NCI-H226 (cell line): ENCODE measurements around the gene NOX5.

Source experiments
- DNase-seq: peaks from one replicate; pipeline ENCODE4 v3.0.0-alpha.2; 2015

NOX5 gene

GRCh38 chr15:68991723-68992122 is 22.8 kb upstream of the NOX5 start:
- DNase-seq = peak; percentile 85

GRCh38 chr15:68992696-68993095 is 21.8 kb upstream of the NOX5 start:
- DNase-seq = no peak

DNA sequence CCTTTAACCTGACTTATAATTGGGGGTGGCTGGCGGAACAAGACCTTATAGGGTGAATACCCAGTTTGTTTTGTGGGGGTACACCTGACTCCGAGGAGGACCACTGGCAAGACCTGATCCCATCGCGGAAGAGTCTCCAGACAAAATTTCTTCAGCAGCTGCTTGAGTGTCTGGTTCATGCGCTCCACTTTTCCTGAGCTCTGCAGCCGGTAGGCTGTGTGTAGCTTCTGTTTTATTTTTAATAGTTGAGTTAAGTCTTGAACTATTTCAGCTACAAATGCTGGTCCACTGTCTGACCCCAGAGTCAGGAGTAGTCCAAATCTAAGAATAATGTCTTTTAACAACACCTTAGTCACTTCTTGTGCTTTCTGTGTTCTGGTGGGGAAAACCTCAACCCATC is 21.2 kb upstream of the NOX5 start:
- DNase-seq = no peak

- DNase-seq = peak; percentile 91
These were observed 20.3 kb upstream of the NOX5 start for GRCh38 chr15:68994149-68994548.

DNA sequence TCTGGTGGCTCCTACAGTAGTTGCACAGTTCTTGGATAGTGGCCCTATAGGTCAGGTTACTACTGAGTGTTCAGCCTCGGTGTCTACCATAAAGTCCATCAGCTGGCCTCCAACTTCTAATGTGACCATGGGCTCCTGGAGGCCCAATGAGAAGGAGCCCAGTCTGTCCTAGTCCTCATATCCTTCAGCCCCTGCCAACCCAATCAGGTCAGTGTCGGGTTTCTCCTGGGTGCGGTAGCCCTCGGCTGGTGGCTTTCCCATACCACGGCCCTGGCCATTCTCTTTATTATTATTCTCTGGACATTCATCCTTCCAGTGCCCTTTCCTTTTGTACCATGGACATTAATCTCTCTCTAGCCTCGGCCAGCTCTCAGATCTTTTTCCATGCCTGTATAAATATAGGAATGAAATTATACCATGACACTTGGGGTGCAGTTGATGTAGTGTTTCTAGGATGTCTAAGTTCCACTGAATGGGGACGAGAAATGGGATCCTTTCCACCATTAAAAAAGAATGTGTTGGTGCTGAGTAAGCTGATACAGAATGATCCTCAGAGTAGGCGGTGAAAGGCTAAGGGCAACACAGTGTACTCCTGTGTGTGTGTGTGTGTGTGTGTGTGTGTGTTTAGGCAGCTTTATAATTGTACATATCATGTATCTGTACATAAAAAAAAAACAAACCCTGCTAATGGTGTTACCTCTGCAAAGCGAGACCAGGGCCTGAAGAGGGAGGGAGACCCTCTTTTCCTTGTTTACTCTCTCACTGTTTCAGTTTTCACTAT is 19.3 kb upstream of the NOX5 start:
- DNase-seq = no peak

DNA sequence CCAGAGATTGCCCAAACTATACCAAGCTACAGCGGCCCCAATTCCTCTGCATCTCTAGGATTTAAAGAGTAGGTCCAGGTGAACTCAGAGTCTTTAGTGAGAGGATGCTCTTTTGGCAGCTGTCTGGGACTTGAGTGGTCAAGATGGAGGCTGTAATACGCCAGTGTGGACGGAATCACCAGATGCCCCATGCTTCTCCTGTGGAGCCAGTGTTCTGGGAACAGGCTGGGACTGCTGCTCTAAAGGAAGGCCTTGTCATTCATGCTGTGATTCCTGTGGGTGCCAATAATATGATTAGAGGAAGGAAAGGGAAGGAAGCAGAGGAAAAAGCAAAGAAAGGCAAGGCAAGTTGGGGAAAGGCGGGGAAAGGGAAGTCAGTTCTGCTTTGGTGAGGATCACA is 17.4 kb upstream of the NOX5 start:
- DNase-seq = no peak

- no peak for DNase-seq
These were observed 16.3 kb upstream of the NOX5 start for GRCh38 chr15:68997930-68998777.

GRCh38 chr15:68999091-68999490 is 15.4 kb upstream of the NOX5 start:
- no peak for DNase-seq

GRCh38 chr15:69000091-69000490 is 14.4 kb upstream of the NOX5 start:
- no peak for DNase-seq

DNA sequence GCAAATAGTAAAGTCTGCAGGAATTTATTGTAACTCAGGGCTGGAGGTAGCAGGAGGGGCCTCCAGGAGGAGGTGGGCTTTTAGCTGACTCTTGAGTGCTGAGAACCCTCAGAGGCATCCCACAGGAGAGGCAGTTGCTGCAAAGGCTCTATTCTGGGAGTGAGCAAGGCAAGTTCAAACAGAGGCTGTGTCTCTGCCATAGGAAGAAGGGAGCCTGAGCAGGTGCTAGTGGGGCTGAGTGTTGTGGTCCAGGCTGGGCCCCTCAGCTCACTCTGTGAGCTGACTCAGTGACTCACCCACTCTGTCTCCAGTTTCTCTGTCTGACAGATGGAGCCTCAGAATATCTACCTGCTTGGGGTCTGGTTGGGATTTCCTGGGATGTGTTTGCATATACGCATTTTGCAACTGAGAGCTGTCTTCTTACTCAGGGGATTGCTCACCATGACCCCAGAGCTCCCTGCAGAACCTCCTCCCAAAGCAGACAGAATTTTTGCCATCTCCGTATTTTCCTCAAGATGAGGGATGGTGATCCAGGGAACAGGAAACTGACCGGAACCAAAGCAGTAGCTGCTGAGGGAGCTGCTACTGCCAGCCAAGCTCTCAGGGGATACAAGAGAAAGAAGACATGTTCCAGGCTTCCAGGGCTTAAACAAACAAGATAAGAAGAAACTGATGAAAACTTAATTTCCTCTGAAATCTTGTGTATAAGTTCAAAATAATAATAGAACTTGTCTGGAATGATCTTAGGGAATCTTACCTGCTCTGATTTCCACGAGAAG is 13.6 kb upstream of the NOX5 start:
- DNase-seq = no peak

GRCh38 chr15:69002783-69003182 is 11.7 kb upstream of the NOX5 start:
- DNase-seq = no peak

- DNase-seq = no peak
These were observed 10.5 kb upstream of the NOX5 start for GRCh38 chr15:69004011-69004410.

GRCh38 chr15:69008056-69008455 is 6.4 kb upstream of the NOX5 start:
- no peak for DNase-seq

GRCh38 chr15:69009341-69009740 is 5.2 kb upstream of the NOX5 start:
- DNase-seq = no peak

- no peak for DNase-seq
These were observed 2.9 kb upstream of the NOX5 start for GRCh38 chr15:69011641-69012040.

GRCh38 chr15:69012761-69013364 is 1.6 kb upstream of the NOX5 start:
- DNase-seq = no peak

- DNase-seq = no peak
These were observed 629 bp upstream of the NOX5 start for GRCh38 chr15:69013726-69014406.

GRCh38 chr15:69015591-69015990 is 1.1 kb downstream of the NOX5 start:
- no peak for DNase-seq

GRCh38 chr15:69016021-69016595 is 1.6 kb downstream of the NOX5 start:
- no peak for DNase-seq

DNA sequence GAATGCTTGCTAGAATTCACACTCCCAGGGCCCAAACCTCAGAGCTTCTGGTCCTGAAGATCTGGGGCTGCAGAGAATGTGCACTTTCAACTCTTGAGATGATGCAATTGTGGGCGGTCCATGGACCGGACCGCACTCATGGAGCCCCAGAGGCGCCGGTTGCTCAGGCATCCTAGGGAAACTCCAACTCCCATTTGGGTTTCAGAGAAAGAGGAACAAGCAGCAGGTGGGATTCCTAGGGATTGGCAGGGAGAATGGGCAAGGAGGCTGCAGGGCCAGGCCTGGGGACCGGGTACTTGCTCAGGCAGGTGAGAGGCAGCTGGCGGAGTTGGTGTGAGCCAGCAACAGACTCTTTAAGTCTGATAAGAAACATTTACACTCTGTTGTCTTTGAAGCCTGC is 3.5 kb downstream of the NOX5 start:
- DNase-seq = no peak

DNA sequence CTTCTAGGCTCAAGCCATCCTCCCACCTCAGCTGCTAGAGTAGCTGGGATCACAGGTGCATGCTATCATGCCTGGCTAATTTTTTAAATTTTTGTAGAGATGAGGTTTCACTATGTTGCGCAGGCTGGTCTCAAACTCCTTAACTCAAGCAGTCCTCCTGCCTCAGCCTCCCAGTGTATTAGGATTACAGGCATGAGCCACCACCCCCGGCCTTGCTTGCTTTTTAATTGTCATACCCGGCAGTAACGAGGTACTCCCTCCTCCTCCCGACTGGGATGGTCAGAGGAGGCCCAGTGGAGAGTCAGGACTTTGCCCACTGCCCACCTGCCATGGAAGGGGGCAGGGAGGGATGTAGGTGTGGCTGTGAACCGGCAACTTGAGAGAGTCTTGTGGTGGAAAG is 4.5 kb downstream of the NOX5 start:
- DNase-seq = no peak

DNA sequence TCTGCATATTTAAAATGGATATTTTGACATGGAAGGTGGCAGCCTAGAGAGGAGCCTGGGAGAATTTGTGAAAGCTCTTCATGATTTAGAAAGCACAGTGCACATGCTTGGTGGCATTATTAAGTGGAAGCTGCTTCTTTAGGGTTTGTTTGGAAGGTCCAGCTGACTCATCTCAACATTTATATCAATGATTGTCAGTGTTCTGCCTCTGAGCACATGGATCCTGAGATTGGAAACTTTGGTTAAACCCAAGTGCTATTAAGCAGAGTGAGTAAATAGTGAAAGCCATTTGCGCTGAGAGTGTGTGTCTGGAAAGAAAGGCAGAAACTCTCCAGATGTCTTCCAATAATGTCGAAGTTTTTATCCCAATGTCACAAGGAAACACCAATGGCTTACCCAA is 7.4 kb downstream of the NOX5 start:
- DNase-seq = no peak
